ENCODE results near the gene SPON1.
A peak's percentile ranks its signal among the peaks of the same experiment; 100 is the strongest.

Gene SPON1

GRCh38 chr11:13952221-13952620 is 10.3 kb upstream of the SPON1 start:
- ATAC-seq (replicated peaks; ENCODE audit: extremely low read depth, poor library complexity, severe bottlenecking) = no peak
- Mint-ChIP-seq H3K36me3 (ENCODE audit: insufficient read depth) (no peaks in the 10 kb centered on the region), H3K27me3 (no peaks in the 10 kb centered on the region), H3K4me1 (no peaks in the 10 kb centered on the region), H3K4me3 (no peak overlapping the region), H3K27ac (ENCODE audit: low read depth) (no peak overlapping the region), H3K9me3 (no peaks in the 10 kb centered on the region)
- no peak for DNase-seq (ENCODE audit: low spot score in 2 of 2)

DNA sequence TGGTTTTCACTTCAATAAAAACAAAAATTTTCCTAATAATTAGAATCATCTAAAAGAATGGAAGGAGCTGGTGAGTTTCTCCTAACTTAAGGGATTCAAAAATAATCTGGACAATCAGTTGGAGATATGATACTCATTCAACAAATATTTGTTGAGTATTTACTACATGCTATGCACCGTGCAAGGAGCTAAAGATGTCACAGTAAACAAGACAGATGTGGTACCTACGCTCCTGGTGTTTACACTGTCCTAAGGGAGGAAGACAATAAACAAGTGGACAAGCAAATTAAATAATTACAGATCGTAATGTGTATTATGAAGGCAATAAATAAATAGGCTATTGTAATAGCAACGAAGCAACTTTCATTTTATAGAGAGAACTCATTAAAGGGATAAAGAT is 9.9 kb upstream of the SPON1 start:
- H3K27me3 Mint-ChIP-seq = no peaks in the 10 kb centered on the region
- H3K4me1 Mint-ChIP-seq = no peaks in the 10 kb centered on the region
- no peak overlapping the region for H3K4me3 Mint-ChIP-seq
- DNase-seq (ENCODE audit: low spot score in 2 of 2) (no peak), ATAC-seq (replicated peaks; ENCODE audit: extremely low read depth, poor library complexity, severe bottlenecking) (no peak)
- no peaks in the 10 kb centered on the region for H3K36me3 Mint-ChIP-seq (ENCODE audit: insufficient read depth)
- no peak overlapping the region for H3K27ac Mint-ChIP-seq (ENCODE audit: low read depth)
- H3K9me3 Mint-ChIP-seq = no peaks in the 10 kb centered on the region

GRCh38 chr11:13954591-13954990 is 7.9 kb upstream of the SPON1 start:
- ATAC-seq (replicated peaks; ENCODE audit: extremely low read depth, poor library complexity, severe bottlenecking) (no peak), DNase-seq (ENCODE audit: low spot score in 2 of 2) (no peak)
- no peaks in the 10 kb centered on the region for H3K36me3 Mint-ChIP-seq (ENCODE audit: insufficient read depth)
- no peaks in the 10 kb centered on the region for H3K4me1 Mint-ChIP-seq
- H3K27me3 Mint-ChIP-seq = peaks cover 10% of the 10 kb centered on the region
- H3K4me3 Mint-ChIP-seq = no peak overlapping the region
- no peak overlapping the region for H3K27ac Mint-ChIP-seq (ENCODE audit: low read depth)
- no peaks in the 10 kb centered on the region for H3K9me3 Mint-ChIP-seq

- H3K9me3 Mint-ChIP-seq = no peaks in the 10 kb centered on the region
- no peak for ATAC-seq (replicated peaks; ENCODE audit: extremely low read depth, poor library complexity, severe bottlenecking)
- peaks cover 24% of the 10 kb centered on the region for H3K27me3 Mint-ChIP-seq
- H3K4me3 Mint-ChIP-seq = no peak overlapping the region
- H3K36me3 Mint-ChIP-seq (ENCODE audit: insufficient read depth) = no peaks in the 10 kb centered on the region
- DNase-seq (ENCODE audit: low spot score in 2 of 2) = no peak
- no peaks in the 10 kb centered on the region for H3K4me1 Mint-ChIP-seq
- H3K27ac Mint-ChIP-seq (ENCODE audit: low read depth) = no peak overlapping the region
These were observed 6.5 kb upstream of the SPON1 start for GRCh38 chr11:13955971-13956421.

DNA sequence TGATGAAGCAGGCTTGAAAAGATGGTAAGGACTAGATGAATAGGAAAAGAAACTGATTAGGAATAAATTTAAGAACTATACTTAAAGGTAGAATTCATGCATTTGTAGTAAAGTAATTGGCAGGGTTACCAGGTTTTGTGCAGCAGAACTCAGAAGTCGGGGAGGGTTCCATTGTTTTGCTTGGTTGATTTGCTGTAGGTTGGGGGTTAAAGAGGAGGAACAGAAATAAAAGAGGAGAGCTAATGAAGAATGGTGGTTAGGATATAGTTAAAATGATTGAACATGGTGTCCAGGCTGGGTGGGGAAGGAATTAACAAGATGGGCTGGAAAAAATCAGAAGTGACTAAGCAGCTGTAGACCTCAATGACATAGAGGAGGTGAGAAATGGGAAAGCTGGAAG is 5.5 kb upstream of the SPON1 start:
- ATAC-seq (replicated peaks; ENCODE audit: extremely low read depth, poor library complexity, severe bottlenecking) (no peak), DNase-seq (ENCODE audit: low spot score in 2 of 2) (no peak)
- Mint-ChIP-seq H3K27ac (ENCODE audit: low read depth) (no peak overlapping the region), H3K4me1 (no peaks in the 10 kb centered on the region), H3K4me3 (no peak overlapping the region), H3K36me3 (ENCODE audit: insufficient read depth) (no peaks in the 10 kb centered on the region), H3K27me3 (peaks cover 34% of the 10 kb centered on the region), H3K9me3 (no peaks in the 10 kb centered on the region)

DNA sequence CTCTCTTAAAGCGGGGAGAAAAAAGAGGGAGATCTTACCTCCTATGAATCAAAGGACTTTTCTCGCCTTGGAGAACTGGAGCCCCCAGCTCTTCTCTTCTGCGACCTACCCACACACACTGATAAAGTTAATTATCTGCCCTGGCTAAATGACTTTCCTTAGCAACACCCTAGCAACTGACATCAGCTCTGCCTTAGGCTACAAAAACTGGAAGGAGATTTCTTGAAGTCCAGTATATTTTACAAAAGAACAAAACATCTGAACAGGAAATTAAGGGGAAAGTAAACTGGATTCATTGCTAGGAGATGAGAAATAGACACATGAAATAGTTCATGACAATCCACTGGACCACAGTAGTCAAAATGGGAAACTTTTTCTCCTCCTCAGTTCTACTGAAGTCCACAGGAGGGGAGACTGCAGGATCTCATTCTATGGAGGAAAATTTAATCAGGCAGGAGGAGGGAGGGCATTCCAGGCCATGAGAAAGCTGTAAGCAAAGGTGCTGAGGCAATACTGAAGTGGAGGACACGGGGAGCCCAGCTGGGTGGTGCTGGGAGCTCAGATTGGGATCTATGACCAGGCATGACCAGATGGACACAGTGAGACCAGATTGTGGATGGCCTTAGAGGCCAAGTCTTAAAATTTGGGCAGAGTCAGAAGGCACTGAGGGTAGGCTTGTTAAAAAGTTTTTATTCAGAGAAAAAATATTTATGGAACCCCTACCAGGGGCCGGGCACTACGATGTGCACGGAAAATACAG is 3.7 kb upstream of the SPON1 start:
- H3K9me3 Mint-ChIP-seq = no peaks in the 10 kb centered on the region
- DNase-seq (ENCODE audit: low spot score in 2 of 2) (no peak), ATAC-seq (replicated peaks; ENCODE audit: extremely low read depth, poor library complexity, severe bottlenecking) (no peak)
- no peak overlapping the region for H3K4me3 Mint-ChIP-seq
- H3K4me1 Mint-ChIP-seq = peaks cover 3% of the 10 kb centered on the region
- H3K36me3 Mint-ChIP-seq (ENCODE audit: insufficient read depth) = no peaks in the 10 kb centered on the region
- H3K27me3 Mint-ChIP-seq = peaks cover 46% of the 10 kb centered on the region
- no peak overlapping the region for H3K27ac Mint-ChIP-seq (ENCODE audit: low read depth)

DNA sequence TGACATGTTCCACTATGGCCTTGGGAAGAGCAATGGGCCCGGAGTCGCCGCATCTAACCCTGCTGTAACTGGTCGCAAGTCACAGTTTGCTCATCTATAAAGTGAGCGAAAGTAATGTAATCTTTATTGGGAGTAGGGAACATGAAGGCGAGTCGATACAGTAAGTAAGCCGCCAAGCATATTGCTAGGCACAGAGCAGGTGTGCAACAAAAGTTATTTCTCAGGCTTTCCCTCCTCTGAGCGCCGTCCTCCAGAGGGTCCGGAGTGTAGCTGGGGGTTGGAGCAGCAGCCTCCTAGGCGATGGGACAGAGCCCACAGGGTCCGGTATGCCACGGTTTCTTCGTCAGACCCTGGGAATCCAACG is 343 bp upstream of the SPON1 start:
- Mint-ChIP-seq H3K27me3 (peaks cover 79% of the 10 kb centered on the region), H3K27ac (ENCODE audit: low read depth) (no peak overlapping the region), H3K4me1 (peaks cover 8% of the 10 kb centered on the region), H3K9me3 (no peaks in the 10 kb centered on the region), H3K36me3 (ENCODE audit: insufficient read depth) (no peaks in the 10 kb centered on the region), H3K4me3 (peak overlapping the region; percentile 61)
- no peak for DNase-seq (ENCODE audit: low spot score in 2 of 2)
- ATAC-seq (replicated peaks; ENCODE audit: extremely low read depth, poor library complexity, severe bottlenecking) = no peak

DNA sequence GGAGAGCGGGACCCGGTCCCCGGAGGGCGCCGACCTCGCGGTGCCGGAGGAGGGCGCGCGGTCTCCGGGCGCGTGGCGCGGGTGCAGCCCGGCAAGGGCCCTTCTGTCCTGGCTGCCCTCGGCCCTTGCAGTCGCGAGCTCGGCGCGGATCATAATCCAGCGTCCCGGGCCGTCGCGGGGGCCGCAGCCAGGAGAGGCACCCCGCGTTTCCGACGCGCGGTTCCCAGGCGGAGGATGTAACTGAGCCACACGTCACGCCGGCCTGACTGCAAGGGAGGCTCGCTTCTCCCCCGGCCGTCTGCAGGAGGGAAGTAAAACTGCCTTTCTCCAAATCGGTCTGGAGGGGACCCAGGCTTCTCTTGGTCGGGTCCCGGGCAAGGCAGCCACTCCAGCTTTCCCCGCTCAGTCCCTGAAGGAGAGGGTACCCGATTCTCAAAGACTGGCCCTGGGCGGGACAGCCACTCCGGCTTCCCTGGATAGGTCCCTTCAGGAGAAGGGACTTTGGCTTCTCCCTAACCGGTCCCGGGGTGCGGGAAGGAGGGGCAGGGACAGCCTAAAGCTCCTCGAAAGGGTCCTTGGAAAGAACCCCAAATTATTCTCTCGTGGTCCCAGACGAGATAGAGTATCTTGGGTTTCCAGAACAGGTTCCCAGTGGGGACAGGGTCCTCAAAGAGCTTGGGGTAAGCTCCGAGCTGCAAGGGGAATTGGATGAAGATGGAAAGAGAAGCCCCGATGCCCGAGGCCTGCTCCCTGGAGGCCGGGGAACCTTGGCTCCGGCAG is 836 bp downstream of the SPON1 start:
- ATAC-seq (replicated peaks; ENCODE audit: extremely low read depth, poor library complexity, severe bottlenecking) = peak; percentile 57
- Mint-ChIP-seq H3K9me3 (no peaks in the 10 kb centered on the region), H3K27ac (ENCODE audit: low read depth) (no peak overlapping the region), H3K4me1 (peaks cover 8% of the 10 kb centered on the region), H3K4me3 (peak overlapping the region; percentile 61), H3K36me3 (ENCODE audit: insufficient read depth) (no peaks in the 10 kb centered on the region), H3K27me3 (peaks cover 91% of the 10 kb centered on the region)
- DNase-seq (ENCODE audit: low spot score in 2 of 2) = no peak

GRCh38 chr11:13963949-13964770 is 1.6 kb downstream of the SPON1 start:
- Mint-ChIP-seq H3K27ac (ENCODE audit: low read depth) (no peak overlapping the region), H3K36me3 (ENCODE audit: insufficient read depth) (no peaks in the 10 kb centered on the region), H3K27me3 (peaks cover 87% of the 10 kb centered on the region), H3K4me3 (peak overlapping the region; percentile 61), H3K9me3 (no peaks in the 10 kb centered on the region), H3K4me1 (peaks cover 8% of the 10 kb centered on the region)
- no peak for ATAC-seq (replicated peaks; ENCODE audit: extremely low read depth, poor library complexity, severe bottlenecking)
- DNase-seq (ENCODE audit: low spot score in 2 of 2) = no peak

GRCh38 chr11:13964771-13965074 is 2.2 kb downstream of the SPON1 start:
- H3K27ac Mint-ChIP-seq (ENCODE audit: low read depth) = no peak overlapping the region
- H3K4me1 Mint-ChIP-seq = peaks cover 8% of the 10 kb centered on the region
- H3K4me3 Mint-ChIP-seq = no peak overlapping the region
- DNase-seq (ENCODE audit: low spot score in 2 of 2) = no peak
- no peaks in the 10 kb centered on the region for H3K36me3 Mint-ChIP-seq (ENCODE audit: insufficient read depth)
- ATAC-seq (replicated peaks; ENCODE audit: extremely low read depth, poor library complexity, severe bottlenecking) = no peak
- H3K27me3 Mint-ChIP-seq = peaks cover 82% of the 10 kb centered on the region
- H3K9me3 Mint-ChIP-seq = no peaks in the 10 kb centered on the region

DNA sequence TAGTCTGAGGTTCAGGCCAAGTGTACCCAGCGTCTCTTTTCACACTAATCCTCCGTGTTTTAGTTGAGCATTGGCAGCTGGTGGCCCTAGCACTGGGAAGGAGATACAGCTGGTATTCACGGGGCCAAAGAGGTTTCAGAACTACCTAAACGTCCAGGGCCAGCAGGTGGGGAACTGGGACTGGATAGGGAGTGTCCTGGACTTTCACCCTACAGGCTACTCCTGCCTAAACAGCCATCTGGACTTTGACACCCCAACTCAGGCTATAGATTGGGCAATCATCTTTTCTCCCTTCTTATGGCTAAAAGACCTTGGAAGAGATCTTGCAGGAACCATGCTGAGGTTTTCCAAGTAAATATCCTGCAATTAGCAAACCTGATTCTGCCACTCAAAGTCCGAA is 2.8 kb downstream of the SPON1 start:
- Mint-ChIP-seq H3K9me3 (no peaks in the 10 kb centered on the region), H3K36me3 (ENCODE audit: insufficient read depth) (no peaks in the 10 kb centered on the region), H3K27me3 (peaks cover 79% of the 10 kb centered on the region), H3K27ac (ENCODE audit: low read depth) (no peak overlapping the region), H3K4me1 (peaks cover 8% of the 10 kb centered on the region), H3K4me3 (no peak overlapping the region)
- no peak for ATAC-seq (replicated peaks; ENCODE audit: extremely low read depth, poor library complexity, severe bottlenecking)
- DNase-seq (ENCODE audit: low spot score in 2 of 2) = no peak

DNA sequence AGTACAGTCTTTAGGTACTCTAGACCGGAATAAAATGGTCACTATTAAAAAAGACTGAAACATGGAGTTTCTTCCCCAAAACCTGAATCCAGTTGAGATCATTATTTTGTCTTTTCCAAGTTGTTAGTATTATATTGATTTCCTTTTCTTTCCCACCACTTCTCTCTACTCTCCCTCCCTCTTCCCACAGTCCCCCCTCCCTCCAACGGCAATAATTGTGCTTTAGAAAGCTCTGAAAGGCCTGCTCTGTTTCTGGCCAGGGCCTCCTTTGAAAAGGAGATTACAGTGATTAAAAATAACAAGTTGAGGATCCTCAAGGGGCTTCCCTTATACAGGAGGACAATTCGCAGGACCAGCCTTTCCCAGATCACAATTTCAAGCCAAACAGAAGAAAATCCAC is 3.5 kb downstream of the SPON1 start:
- DNase-seq (ENCODE audit: low spot score in 2 of 2) = no peak
- Mint-ChIP-seq H3K27me3 (peaks cover 79% of the 10 kb centered on the region), H3K4me1 (peaks cover 8% of the 10 kb centered on the region), H3K36me3 (ENCODE audit: insufficient read depth) (no peaks in the 10 kb centered on the region), H3K27ac (ENCODE audit: low read depth) (no peak overlapping the region), H3K9me3 (no peaks in the 10 kb centered on the region), H3K4me3 (no peak overlapping the region)
- no peak for ATAC-seq (replicated peaks; ENCODE audit: extremely low read depth, poor library complexity, severe bottlenecking)
